Stimulated activated CD4-positive, alpha-beta T cell treated with anti-CD3 and anti-CD28 coated beads, TNF-alpha, amount 100 ng/mL, for 4 hours (primary cell): ENCODE results near the gene TMSB4X.

Experiments
- DNase-seq, 3 experiments: peaks; one replicate each; pipeline ENCODE4 v3.0.0-alpha.2; 2020; ENCODE audit warnings: low read depth in 3 of 3

Gene TMSB4X

DNA sequence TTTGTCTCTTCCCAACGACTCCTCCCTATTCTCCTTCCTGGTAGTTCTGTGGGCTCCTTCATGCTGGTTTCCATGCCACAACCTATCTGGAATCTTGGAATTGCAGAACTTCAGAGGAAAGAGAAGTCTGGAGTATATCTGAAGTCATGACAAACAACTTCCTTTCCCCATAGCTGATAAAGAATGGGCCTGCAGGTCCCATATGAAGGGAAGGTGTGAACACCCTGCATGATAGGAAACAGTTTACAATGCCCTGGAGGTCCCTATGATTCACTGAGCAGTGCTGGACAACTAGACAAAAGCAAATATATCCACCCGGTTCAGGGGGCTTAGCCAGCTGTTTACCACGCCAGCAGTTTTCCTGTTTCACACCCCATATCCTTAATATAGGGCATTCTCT is 50.1 kb downstream of the TMSB4X start:
- no peak for DNase-seq
